ENCODE results near the gene KLF3.

The KLF3 gene

DNA sequence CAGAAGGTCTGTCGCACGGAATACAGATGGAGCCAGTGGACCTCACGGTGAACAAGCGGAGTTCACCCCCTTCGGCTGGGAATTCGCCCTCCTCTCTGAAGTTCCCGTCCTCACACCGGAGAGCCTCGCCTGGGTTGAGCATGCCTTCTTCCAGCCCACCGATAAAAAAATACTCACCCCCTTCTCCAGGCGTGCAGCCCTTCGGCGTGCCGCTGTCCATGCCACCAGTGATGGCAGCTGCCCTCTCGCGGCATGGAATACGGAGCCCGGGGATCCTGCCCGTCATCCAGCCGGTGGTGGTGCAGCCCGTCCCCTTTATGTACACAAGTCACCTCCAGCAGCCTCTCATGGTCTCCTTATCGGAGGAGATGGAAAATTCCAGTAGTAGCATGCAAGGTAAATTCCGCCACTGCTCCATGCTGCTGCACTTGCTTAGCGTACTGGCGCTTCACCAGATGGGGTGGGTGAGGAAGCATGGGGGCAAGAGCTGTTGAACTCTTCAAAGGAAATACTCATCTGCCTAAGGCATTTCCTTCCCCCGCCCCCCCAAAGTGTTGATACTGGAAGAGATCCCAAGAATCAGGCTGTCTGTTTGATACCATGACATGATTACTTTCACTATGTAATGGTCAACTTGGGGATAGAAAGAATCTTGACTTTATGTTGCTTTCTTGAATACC is 24.8 kb downstream of the KLF3 start:
- H3K4me3 ChIP-seq (ENCODE audit: low read depth, low read length), result no peak overlapping the region
- TF ChIP-seq CTCF (IDR thresholded peaks at IDR 0.05; ENCODE audit: low read depth, low read length, missing control alignments), result no peak
- no peak for DNase-seq (ENCODE audit: low read depth)
- in situ Hi-C loops (cut with HindIII; ENCODE audit: low sequenced_read_pairs), result no loop called here

GRCh38 chr4:38691251-38692008 is 27.4 kb downstream of the KLF3 start:
- no peak for DNase-seq (ENCODE audit: low read depth)
- no peak for TF ChIP-seq CTCF (IDR thresholded peaks at IDR 0.05; ENCODE audit: low read depth, low read length, missing control alignments)
- H3K4me3 ChIP-seq (ENCODE audit: low read depth, low read length), result no peak overlapping the region
- in situ Hi-C loops (cut with HindIII; ENCODE audit: low sequenced_read_pairs), result no loop called here

- no peak for TF ChIP-seq CTCF (IDR thresholded peaks at IDR 0.05; ENCODE audit: low read depth, low read length, missing control alignments)
- no peak overlapping the region for H3K4me3 ChIP-seq (ENCODE audit: low read depth, low read length)
- no peak for DNase-seq (ENCODE audit: low read depth)
- in situ Hi-C loops (cut with HindIII; ENCODE audit: low sequenced_read_pairs), result no loop called here
Measured at GRCh38 chr4:38692421-38692820, 28.4 kb downstream of the KLF3 start.

DNA sequence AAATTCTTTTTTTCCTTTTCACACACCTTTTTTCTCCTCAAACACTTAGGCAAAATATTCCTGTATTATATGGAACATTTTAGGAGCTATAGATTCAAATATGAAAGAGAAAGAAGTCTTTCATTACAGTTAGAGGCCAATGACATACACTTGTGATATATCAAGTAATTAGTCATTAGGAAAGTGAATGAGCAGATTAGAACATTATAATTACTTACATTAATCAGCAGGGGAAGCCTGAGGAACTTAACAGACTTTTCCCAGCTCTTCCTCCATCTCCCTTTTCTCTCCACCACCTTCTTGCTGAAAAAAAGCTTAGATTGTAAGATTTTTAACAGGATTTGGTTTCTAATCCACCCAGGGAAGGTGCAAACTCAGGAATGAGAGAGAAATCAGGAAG is 29.6 kb downstream of the KLF3 start:
- in situ Hi-C loops (cut with HindIII; ENCODE audit: low sequenced_read_pairs), result no loop called here
- H3K4me3 ChIP-seq (ENCODE audit: low read depth, low read length), result no peak overlapping the region
- no peak for TF ChIP-seq CTCF (IDR thresholded peaks at IDR 0.05; ENCODE audit: low read depth, low read length, missing control alignments)
- no peak for DNase-seq (ENCODE audit: low read depth)

DNA sequence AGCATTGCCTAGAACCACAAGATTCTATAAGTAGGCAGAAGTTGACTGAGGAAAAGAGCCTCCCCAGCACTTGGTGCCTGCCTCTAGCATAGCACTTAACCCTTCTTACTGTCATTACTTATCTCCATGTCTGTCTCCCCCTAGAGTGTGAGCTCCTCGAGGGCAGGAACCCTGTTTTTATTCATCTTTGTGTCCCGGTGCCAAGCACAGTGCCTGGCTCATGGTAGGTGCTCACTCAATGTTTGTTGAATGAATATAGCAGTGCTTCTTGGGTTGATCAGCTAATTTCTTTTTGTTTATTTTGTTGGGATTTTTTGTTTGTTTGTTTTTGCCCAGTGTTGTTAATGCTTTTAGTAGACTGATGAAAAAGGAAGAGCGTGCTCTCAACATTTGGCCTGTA is 30.3 kb downstream of the KLF3 start:
- DNase-seq (ENCODE audit: low read depth), result no peak
- TF ChIP-seq CTCF (IDR thresholded peaks at IDR 0.05; ENCODE audit: low read depth, low read length, missing control alignments), result no peak
- in situ Hi-C loops (cut with HindIII; ENCODE audit: low sequenced_read_pairs), result no loop called here

GRCh38 chr4:38695809-38696208 is 31.8 kb downstream of the KLF3 start:
- no peak overlapping the region for H3K4me3 ChIP-seq (ENCODE audit: low read depth, low read length)
- TF ChIP-seq CTCF (IDR thresholded peaks at IDR 0.05; ENCODE audit: low read depth, low read length, missing control alignments), result no peak
- DNase-seq (ENCODE audit: low read depth), result no peak
- in situ Hi-C loops (cut with HindIII; ENCODE audit: low sequenced_read_pairs), result no loop called here

More for the DNA sequence above, 30.3 kb downstream of the KLF3 start:
- H3K4me3 ChIP-seq (ENCODE audit: low read depth, low read length), result no peak overlapping the region
